ENCODE data around the gene ANXA11.
"Not testable (repeated sequence)": the region's sequence is repeated elsewhere in the genome, so short reads cannot be mapped to it uniquely, and the experiment has no call there.

The ANXA11 gene

GRCh38 chr10:80207768-80208370 lies 2.5 kb upstream of the ANXA11 start:
- DNase-seq (ENCODE audit: low read depth in 2 of 2), result no peak

- no peak for DNase-seq (ENCODE audit: low read depth in 2 of 2)
These were observed 929 bp upstream of the ANXA11 start for GRCh38 chr10:80206277-80206655.

GRCh38 chr10:80204677-80205476 lies 460 bp downstream of the ANXA11 start:
- no peak for DNase-seq (ENCODE audit: low read depth in 2 of 2)

- no peak for DNase-seq (ENCODE audit: low read depth in 2 of 2)
These were observed 1.3 kb downstream of the ANXA11 start for GRCh38 chr10:80203835-80204676.

- DNase-seq (ENCODE audit: low read depth in 2 of 2), result no peak
These were observed 2.2 kb downstream of the ANXA11 start for GRCh38 chr10:80202934-80203834.

- DNase-seq (ENCODE audit: low read depth in 2 of 2), result not testable (repeated sequence)
These were observed 2.8 kb downstream of the ANXA11 start for GRCh38 chr10:80202530-80202929.

GRCh38 chr10:80201608-80202141 lies 3.7 kb downstream of the ANXA11 start:
- DNase-seq (ENCODE audit: low read depth in 2 of 2), result no peak

GRCh38 chr10:80200687-80201086 lies 4.7 kb downstream of the ANXA11 start:
- DNase-seq (ENCODE audit: low read depth in 2 of 2), result no peak

- DNase-seq (ENCODE audit: low read depth in 2 of 2), result no peak
These were observed 5.1 kb downstream of the ANXA11 start for GRCh38 chr10:80200259-80200658.

- DNase-seq (ENCODE audit: low read depth in 2 of 2), result no peak
These were observed 5.5 kb downstream of the ANXA11 start for GRCh38 chr10:80199828-80200227.

GRCh38 chr10:80197972-80198916 lies 7.1 kb downstream of the ANXA11 start:
- no peak for DNase-seq (ENCODE audit: low read depth in 2 of 2)

- no peak for DNase-seq (ENCODE audit: low read depth in 2 of 2)
These were observed 8.4 kb downstream of the ANXA11 start for GRCh38 chr10:80196950-80197315.

GRCh38 chr10:80196270-80196949 lies 8.9 kb downstream of the ANXA11 start:
- DNase-seq (ENCODE audit: low read depth in 2 of 2), result no peak

GRCh38 chr10:80195046-80195574 lies 10.2 kb downstream of the ANXA11 start:
- DNase-seq (ENCODE audit: low read depth in 2 of 2), result no peak

- no peak for DNase-seq (ENCODE audit: low read depth in 2 of 2)
These were observed 10.8 kb downstream of the ANXA11 start for GRCh38 chr10:80194373-80195045.

- no peak for DNase-seq (ENCODE audit: low read depth in 2 of 2)
These were observed 12.8 kb downstream of the ANXA11 start for GRCh38 chr10:80192553-80192952.

- DNase-seq (ENCODE audit: low read depth in 2 of 2), result no peak
These were observed 13.6 kb downstream of the ANXA11 start for GRCh38 chr10:80191589-80192270.

GRCh38 chr10:80188713-80189112 lies 16.6 kb downstream of the ANXA11 start:
- DNase-seq (ENCODE audit: low read depth in 2 of 2), result no peak

Data from stimulated activated CD4-positive, alpha-beta T cell treated with anti-CD3 and anti-CD28 coated beads, Interleukin-1b, Interleukin-23, amount 100 ng/mL, for 1 hour (primary cell).